Muscle layer of colon (tissue), 2 donors: ENCODE measurements around the gene TMSB15A.
"Not testable (repeated sequence)": the region's sequence is repeated elsewhere in the genome, so short reads cannot be mapped to it uniquely, and the experiment has no call there.

Experiments
- H3K27ac ChIP-seq: one replicate; pipeline ENCODE4 v1.7.0; 2013; ENCODE audit warnings: low read depth, mild to moderate bottlenecking, low read length, moderate library complexity
- H3K27me3 ChIP-seq, 2 donors: one replicate each; pipeline ENCODE4 v1.7.0; 2013; ENCODE audit warnings: low read length in 2 of 2, mild to moderate bottlenecking in 2 of 2; ENCODE audit not compliant: insufficient read depth in 2 of 2, control insufficient read depth in 1 of 2
- H3K36me3 ChIP-seq: one replicate; pipeline ENCODE4 v1.7.0; 2013; ENCODE audit warnings: mild to moderate bottlenecking, low read length; ENCODE audit not compliant: insufficient read depth
- H3K4me1 ChIP-seq: one replicate; pipeline ENCODE4 v1.7.0; 2013; ENCODE audit warnings: mild to moderate bottlenecking, low read length; ENCODE audit not compliant: insufficient read depth
- H3K4me3 ChIP-seq, 2 donors: one replicate each; pipeline ENCODE4 v1.7.0; 2013; ENCODE audit warnings: low read length in 2 of 2, low read depth in 1 of 2, mild to moderate bottlenecking in 1 of 2, moderate library complexity in 1 of 2
- H3K9ac ChIP-seq: one replicate; pipeline ENCODE4 v1.7.0; 2013; ENCODE audit warnings: low read length
- H3K9me3 ChIP-seq: one replicate; pipeline ENCODE4 v1.7.0; 2013; ENCODE audit warnings: mild to moderate bottlenecking, low read length
- donor health status: abdominal sarcoma.
- donor health status: Adenocarcinoma of cecum.

Gene TMSB15A

DNA sequence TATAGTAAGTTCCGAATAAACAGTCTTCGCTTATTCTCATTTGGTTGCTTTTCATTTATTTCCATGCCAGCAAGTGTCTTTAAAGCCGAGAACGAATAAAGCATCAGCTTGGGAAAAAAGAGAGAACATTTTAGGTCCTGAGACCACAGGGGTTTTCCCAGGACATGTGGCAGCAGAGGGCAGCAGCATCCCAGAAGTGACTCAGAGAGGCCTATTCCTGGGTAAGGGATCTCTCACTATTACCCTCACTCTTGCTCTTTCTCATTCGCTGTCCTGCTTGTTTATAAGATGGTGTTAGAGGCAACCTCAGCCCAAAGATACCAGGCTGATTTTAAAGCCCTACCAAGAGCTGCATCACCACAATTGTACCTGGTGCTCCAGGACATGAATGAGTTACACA is 37.8 kb downstream of the TMSB15A start:
- not testable (repeated sequence) for H3K27ac ChIP-seq, H3K9me3 ChIP-seq, H3K4me3 ChIP-seq

DNA sequence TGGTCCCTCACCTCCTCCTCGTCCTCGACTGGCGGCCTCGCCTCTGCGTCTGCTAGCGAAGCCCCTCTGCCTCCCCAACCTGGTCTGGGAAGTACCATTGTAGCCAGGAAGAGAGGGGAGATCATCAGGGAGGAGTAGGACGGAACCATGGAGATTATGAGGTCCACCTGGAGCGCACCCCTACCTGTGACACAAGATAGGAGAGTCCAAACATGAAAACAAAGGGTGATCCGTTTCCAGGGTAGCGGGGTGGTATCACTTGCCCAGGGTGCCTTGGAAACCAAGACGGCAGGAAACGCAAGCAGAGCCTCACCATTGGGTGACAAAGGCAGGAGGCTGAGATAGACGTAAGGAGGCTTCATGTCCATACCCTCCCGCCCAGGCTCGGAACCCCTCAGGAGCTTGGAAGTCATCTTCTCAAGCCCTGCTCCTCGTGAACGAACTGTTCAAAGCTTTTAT is 44.7 kb downstream of the TMSB15A start, which contains the start of gene TCP11X2:
Gene TCP11X2 (minus strand): TSS at position 51 of the 459 bp plus-strand sequence.
- H3K4me3 ChIP-seq, H3K27ac ChIP-seq, H3K9me3 ChIP-seq, H3K27me3 ChIP-seq, H3K9ac ChIP-seq, H3K36me3 ChIP-seq, H3K4me1 ChIP-seq: not testable (repeated sequence)

More for the DNA sequence above, 37.8 kb downstream of the TMSB15A start:
- H3K27me3 ChIP-seq, H3K4me1 ChIP-seq, H3K9ac ChIP-seq, H3K36me3 ChIP-seq: not testable (repeated sequence)

GRCh38 chrX:102470215-102470614 is 46.3 kb downstream of the TMSB15A start:
- H3K27me3 ChIP-seq, H3K36me3 ChIP-seq, H3K4me3 ChIP-seq, H3K9ac ChIP-seq, H3K27ac ChIP-seq, H3K9me3 ChIP-seq, H3K4me1 ChIP-seq: not testable (repeated sequence)
